ENCODE results near the gene ENDOV. TPM values are rescaled to one million over a fixed set of nuclear protein-coding genes. Genes with fewer than 3 reads are reported as not detected.

ENDOV gene
- total RNA-seq, 1 donor from 2014 or later: 16.9 TPM

DNA sequence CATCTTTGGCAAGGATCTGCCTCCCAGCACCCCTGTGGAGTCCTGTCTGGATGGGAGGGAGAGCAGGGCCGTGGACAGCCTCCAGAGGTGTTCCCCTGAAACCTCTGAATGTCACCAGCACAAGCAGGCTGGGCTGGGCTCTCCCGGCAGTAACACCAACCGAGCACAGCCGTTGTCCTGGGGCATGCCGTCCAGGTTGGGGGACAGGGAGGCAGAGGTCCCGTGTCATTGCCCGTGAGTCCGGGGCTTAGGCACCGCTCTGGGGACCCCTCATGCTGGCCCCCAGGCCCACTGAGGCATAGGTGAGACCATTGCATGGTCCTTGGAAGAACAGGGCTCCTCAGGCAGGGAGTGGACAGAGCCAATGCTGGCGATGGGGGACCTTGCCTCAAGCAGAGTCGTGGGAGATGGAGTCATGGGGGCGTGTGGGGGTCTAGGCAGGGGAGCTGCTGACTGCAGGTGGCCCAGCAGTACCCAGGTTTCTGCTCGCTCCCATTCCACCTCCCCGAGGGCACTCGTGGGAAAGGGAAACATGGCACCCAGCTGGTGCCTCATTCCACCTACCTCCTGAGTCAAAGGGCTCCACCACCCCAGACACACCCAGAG, 17.5 kb downstream of the ENDOV start:
- Mint-ChIP-seq H3K27ac (no peak overlapping the region), H3K4me1 (ENCODE audit: low read depth) (no peaks in the 10 kb centered on the region), H3K36me3 (ENCODE audit: low read depth) (no peaks in the 10 kb centered on the region), H3K27me3 (ENCODE audit: insufficient read depth) (no peaks in the 10 kb centered on the region), H3K4me3 (no peak overlapping the region), H3K9me3 (no peaks in the 10 kb centered on the region)
- no peak for DNase-seq (ENCODE audit: low spot score)
- intact Hi-C loops (cut with micrococcal nuclease): no loop called here

- Mint-ChIP-seq H3K27ac (no peak overlapping the region), H3K9me3 (no peaks in the 10 kb centered on the region), H3K4me3 (no peak overlapping the region), H3K27me3 (ENCODE audit: insufficient read depth) (no peaks in the 10 kb centered on the region), H3K4me1 (ENCODE audit: low read depth) (no peaks in the 10 kb centered on the region), H3K36me3 (ENCODE audit: low read depth) (no peaks in the 10 kb centered on the region)
- DNase-seq (ENCODE audit: low spot score): no peak
- intact Hi-C loops (cut with micrococcal nuclease): no loop called here
Measured at GRCh38 chr17:80432961-80433550, 18.1 kb downstream of the ENDOV start.

DNA sequence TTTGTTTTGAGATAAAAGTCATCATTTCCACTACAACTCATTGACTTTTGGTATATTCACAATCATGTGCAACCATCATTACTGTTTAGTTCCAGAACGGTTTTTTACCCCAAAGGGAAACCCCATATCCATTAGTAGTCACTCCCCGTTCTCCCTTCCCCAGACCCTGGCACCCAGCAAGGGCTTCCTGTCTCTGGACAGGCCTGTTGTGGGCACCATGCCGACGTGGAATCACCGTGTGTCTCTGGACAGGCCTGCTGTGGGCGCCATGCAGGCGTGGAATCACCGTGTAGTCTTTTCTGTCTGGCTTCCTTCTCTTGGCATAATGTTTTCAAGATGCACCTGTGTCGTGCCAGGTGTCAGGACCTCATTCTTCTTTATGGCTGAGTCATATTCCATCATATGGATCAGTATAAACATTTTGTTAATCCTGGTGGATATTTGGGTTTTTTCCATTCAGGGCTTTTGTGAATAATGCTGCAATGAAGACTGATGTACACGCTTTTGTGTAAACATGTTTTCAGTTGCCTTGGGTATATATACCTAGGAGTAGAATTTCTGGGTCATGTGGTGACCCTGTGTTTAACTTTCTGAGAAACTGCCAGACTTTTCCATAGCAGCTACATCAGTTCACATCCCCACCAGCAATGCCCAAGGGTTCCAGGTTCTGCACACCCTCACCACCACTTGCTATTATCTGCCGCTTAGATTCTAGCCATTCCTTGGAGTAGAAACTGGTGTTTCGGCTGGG, 19.1 kb downstream of the ENDOV start:
- H3K27me3 Mint-ChIP-seq (ENCODE audit: insufficient read depth): no peaks in the 10 kb centered on the region
- H3K9me3 Mint-ChIP-seq: no peaks in the 10 kb centered on the region
- intact Hi-C loops (cut with micrococcal nuclease): no loop called here
- DNase-seq (ENCODE audit: low spot score): no peak
- H3K4me1 Mint-ChIP-seq (ENCODE audit: low read depth): no peaks in the 10 kb centered on the region
- no peaks in the 10 kb centered on the region for H3K36me3 Mint-ChIP-seq (ENCODE audit: low read depth)
- H3K4me3 Mint-ChIP-seq: no peak overlapping the region
- H3K27ac Mint-ChIP-seq: no peak overlapping the region

DNA sequence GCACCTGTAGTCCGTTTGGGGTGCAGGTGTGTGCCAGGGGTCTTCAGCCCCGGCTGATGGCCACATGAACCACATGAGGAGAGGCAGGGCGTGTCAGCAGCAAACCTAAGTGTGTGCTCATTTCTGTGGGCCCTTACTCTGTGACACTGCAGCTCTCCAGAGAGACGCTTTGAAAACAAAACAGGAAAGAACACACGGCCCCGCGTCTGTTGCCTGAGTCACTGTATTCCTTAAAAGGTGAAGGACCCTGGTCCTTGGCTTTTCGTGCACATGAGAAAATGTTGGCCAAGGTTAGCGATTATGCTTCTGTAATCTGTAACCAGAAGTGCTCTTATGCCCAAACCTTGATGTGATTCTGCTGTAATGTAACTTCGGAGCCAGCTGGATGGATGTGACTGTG, 22.6 kb downstream of the ENDOV start:
- Mint-ChIP-seq H3K36me3 (ENCODE audit: low read depth) (no peaks in the 10 kb centered on the region), H3K27me3 (ENCODE audit: insufficient read depth) (no peaks in the 10 kb centered on the region), H3K9me3 (no peaks in the 10 kb centered on the region), H3K4me1 (ENCODE audit: low read depth) (no peaks in the 10 kb centered on the region), H3K27ac (no peak overlapping the region), H3K4me3 (no peak overlapping the region)
- intact Hi-C loops (cut with micrococcal nuclease): no loop called here
- no peak for DNase-seq (ENCODE audit: low spot score)

GRCh38 chr17:80438806-80439205, 23.8 kb downstream of the ENDOV start:
- Mint-ChIP-seq H3K27ac (no peak overlapping the region), H3K4me1 (ENCODE audit: low read depth) (no peaks in the 10 kb centered on the region), H3K27me3 (ENCODE audit: insufficient read depth) (peaks cover 4% of the 10 kb centered on the region), H3K9me3 (no peaks in the 10 kb centered on the region), H3K36me3 (ENCODE audit: low read depth) (no peaks in the 10 kb centered on the region), H3K4me3 (no peak overlapping the region)
- intact Hi-C loops (cut with micrococcal nuclease): no loop called here
- no peak for DNase-seq (ENCODE audit: low spot score)

GRCh38 chr17:80439499-80439898, 24.5 kb downstream of the ENDOV start:
- Mint-ChIP-seq H3K36me3 (ENCODE audit: low read depth) (no peaks in the 10 kb centered on the region), H3K9me3 (no peaks in the 10 kb centered on the region), H3K4me3 (no peak overlapping the region), H3K27ac (no peak overlapping the region), H3K4me1 (ENCODE audit: low read depth) (no peaks in the 10 kb centered on the region), H3K27me3 (ENCODE audit: insufficient read depth) (peaks cover 4% of the 10 kb centered on the region)
- no peak for DNase-seq (ENCODE audit: low spot score)
- intact Hi-C loops (cut with micrococcal nuclease): no loop called here

GRCh38 chr17:80441133-80441578, 26.2 kb downstream of the ENDOV start:
- intact Hi-C loops (cut with micrococcal nuclease): no loop called here
- peaks cover 4% of the 10 kb centered on the region for H3K27me3 Mint-ChIP-seq (ENCODE audit: insufficient read depth)
- no peaks in the 10 kb centered on the region for H3K36me3 Mint-ChIP-seq (ENCODE audit: low read depth)
- H3K4me3 Mint-ChIP-seq: no peak overlapping the region
- no peak overlapping the region for H3K27ac Mint-ChIP-seq
- no peaks in the 10 kb centered on the region for H3K9me3 Mint-ChIP-seq
- peak; percentile 36 for DNase-seq (ENCODE audit: low spot score)
- H3K4me1 Mint-ChIP-seq (ENCODE audit: low read depth): no peaks in the 10 kb centered on the region

DNA sequence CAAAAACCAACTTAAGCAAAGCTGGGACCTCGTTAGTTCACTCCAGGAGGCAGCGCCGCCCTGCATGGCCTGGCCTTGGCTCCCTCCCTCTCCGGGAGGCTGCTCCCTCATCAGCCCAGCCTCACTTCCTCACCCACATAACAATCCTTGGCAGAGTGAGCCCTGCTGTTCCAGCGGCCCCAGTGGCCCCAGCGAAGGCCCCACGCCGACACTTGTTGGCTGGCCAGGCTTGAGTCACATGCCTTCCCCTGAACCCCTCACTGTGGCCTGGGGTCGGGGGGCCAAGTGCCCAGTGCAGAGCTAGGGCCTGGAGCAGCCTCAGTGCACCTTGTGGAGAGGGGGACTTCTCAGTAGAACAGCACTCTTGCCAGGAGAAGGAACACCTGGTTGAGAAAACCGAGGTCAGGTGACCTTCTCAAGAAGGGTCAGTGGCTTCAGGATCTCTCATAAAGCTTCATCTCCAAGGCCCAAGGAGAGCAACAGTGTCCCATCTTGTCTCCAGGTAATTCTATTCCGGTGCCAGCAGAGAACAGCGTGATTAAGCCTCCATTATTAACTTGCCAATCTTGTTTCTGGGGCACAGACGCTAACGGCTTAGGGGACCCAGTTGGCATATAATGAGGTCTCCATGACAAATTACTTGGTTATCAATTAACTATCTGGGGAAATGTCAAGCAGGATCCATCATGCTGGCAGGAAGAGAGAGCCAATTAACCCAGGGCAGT, 26.8 kb downstream of the ENDOV start:
- H3K27ac Mint-ChIP-seq: no peak overlapping the region
- intact Hi-C loops (cut with micrococcal nuclease): no loop called here
- H3K9me3 Mint-ChIP-seq: no peaks in the 10 kb centered on the region
- H3K4me1 Mint-ChIP-seq (ENCODE audit: low read depth): no peaks in the 10 kb centered on the region
- DNase-seq (ENCODE audit: low spot score): no peak
- H3K4me3 Mint-ChIP-seq: no peak overlapping the region
- no peaks in the 10 kb centered on the region for H3K36me3 Mint-ChIP-seq (ENCODE audit: low read depth)
- peaks cover 4% of the 10 kb centered on the region for H3K27me3 Mint-ChIP-seq (ENCODE audit: insufficient read depth)

- no peak for DNase-seq (ENCODE audit: low spot score)
- no peaks in the 10 kb centered on the region for H3K36me3 Mint-ChIP-seq (ENCODE audit: low read depth)
- no peak overlapping the region for H3K4me3 Mint-ChIP-seq
- H3K27me3 Mint-ChIP-seq (ENCODE audit: insufficient read depth): peaks cover 4% of the 10 kb centered on the region
- intact Hi-C loops (cut with micrococcal nuclease): no loop called here
- H3K4me1 Mint-ChIP-seq (ENCODE audit: low read depth): no peaks in the 10 kb centered on the region
- no peaks in the 10 kb centered on the region for H3K9me3 Mint-ChIP-seq
- H3K27ac Mint-ChIP-seq: no peak overlapping the region
Measured at GRCh38 chr17:80442323-80442659, 27.3 kb downstream of the ENDOV start.

GRCh38 chr17:80442764-80443163, 27.8 kb downstream of the ENDOV start:
- Mint-ChIP-seq H3K9me3 (no peaks in the 10 kb centered on the region), H3K4me3 (no peak overlapping the region), H3K36me3 (ENCODE audit: low read depth) (no peaks in the 10 kb centered on the region), H3K27ac (no peak overlapping the region), H3K27me3 (ENCODE audit: insufficient read depth) (peaks cover 4% of the 10 kb centered on the region), H3K4me1 (ENCODE audit: low read depth) (no peaks in the 10 kb centered on the region)
- intact Hi-C loops (cut with micrococcal nuclease): no loop called here
- DNase-seq (ENCODE audit: low spot score): no peak

DNA sequence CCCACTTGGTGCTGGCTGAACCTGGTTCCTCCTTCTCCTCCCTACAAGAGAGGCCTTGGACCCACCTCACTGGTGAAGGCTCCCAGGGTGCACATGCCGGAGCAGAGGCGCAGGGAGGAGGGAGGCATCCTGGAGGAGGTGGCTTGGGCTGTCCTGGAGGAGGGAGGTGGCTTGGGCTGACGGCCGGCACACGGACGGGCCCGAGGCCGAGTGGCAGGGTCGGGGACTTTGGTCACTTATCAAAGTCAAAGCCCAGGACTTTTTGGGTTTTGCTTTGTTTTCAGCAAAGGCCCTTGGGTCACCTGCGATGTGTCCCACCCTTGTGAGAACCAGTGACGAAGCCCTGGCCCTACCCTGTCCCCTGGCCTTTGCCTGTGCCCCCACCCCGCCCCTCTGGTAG, 28.5 kb downstream of the ENDOV start:
- intact Hi-C loops (cut with micrococcal nuclease): no loop called here
- DNase-seq (ENCODE audit: low spot score): no peak
- H3K4me1 Mint-ChIP-seq (ENCODE audit: low read depth): no peaks in the 10 kb centered on the region
- peaks cover 4% of the 10 kb centered on the region for H3K27me3 Mint-ChIP-seq (ENCODE audit: insufficient read depth)
- H3K27ac Mint-ChIP-seq: no peak overlapping the region
- H3K4me3 Mint-ChIP-seq: no peak overlapping the region
- H3K9me3 Mint-ChIP-seq: no peaks in the 10 kb centered on the region
- H3K36me3 Mint-ChIP-seq (ENCODE audit: low read depth): no peaks in the 10 kb centered on the region

DNA sequence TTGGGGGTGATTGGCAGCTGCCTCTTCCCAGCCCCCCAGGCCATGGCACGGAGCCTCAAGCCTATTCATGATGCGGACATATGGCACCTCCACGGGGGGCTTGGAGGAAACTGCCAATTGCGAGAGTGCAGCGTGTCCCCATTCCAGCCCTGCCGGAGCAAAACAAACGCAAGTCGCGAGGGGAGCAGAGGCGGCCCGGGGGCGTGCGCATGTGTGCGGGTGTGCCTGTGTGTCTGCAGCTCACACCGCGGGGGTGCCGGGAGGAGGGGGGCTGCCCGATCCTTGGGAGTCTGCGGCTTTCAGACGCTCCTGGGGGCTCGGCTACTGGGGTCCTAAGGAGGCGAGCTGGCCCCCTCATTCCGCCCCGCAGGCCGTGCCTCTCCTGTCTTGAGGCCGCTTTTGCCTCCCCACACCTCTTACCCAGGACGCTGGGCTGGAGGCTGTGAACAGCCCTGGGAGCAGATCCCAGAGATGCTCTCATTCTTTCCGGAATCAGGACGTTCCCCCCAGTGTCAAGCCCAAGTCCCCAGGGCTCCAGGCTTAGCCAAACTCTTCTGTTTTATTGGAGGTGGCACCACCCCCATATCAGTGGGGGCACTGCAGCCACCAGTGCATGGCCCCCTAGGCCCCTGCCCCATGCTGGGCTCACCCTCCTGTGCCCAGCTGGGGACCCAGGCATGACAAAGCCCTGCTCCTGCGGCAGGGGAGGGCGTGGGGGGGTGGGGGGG, 29.1 kb downstream of the ENDOV start:
- DNase-seq (ENCODE audit: low spot score): no peak
- no peaks in the 10 kb centered on the region for H3K36me3 Mint-ChIP-seq (ENCODE audit: low read depth)
- H3K27me3 Mint-ChIP-seq (ENCODE audit: insufficient read depth): peaks cover 4% of the 10 kb centered on the region
- no peaks in the 10 kb centered on the region for H3K9me3 Mint-ChIP-seq
- intact Hi-C loops (cut with micrococcal nuclease): no loop called here
- H3K4me1 Mint-ChIP-seq (ENCODE audit: low read depth): no peaks in the 10 kb centered on the region
- no peak overlapping the region for H3K27ac Mint-ChIP-seq
- no peak overlapping the region for H3K4me3 Mint-ChIP-seq

- H3K4me1 Mint-ChIP-seq (ENCODE audit: low read depth): no peaks in the 10 kb centered on the region
- peaks cover 4% of the 10 kb centered on the region for H3K27me3 Mint-ChIP-seq (ENCODE audit: insufficient read depth)
- H3K27ac Mint-ChIP-seq: no peak overlapping the region
- intact Hi-C loops (cut with micrococcal nuclease): no loop called here
- H3K4me3 Mint-ChIP-seq: no peak overlapping the region
- H3K9me3 Mint-ChIP-seq: no peaks in the 10 kb centered on the region
- H3K36me3 Mint-ChIP-seq (ENCODE audit: low read depth): no peaks in the 10 kb centered on the region
- no peak for DNase-seq (ENCODE audit: low spot score)
Measured at GRCh38 chr17:80444644-80444979, 29.6 kb downstream of the ENDOV start.

Measured in activated T-helper 1 cell treated with anti-CD3 and anti-CD28 coated beads, Interleukin-12 subunit alpha, Interleukin-12 subunit beta, Interleukin-2, Interleukin-4 antibody, amounts not matched to agents 30 ng/mL and 10 ng/mL and 1 ng/mL, durations not matched to agents 14 hours and 24 hours and 36 hours (primary cell).